Panc1 (cell line): ENCODE measurements around the gene TPD52L1.

Experiments used
- POLR2AphosphoS5 ChIP-seq: IDR thresholded peaks from 2 replicates; pipeline ENCODE4 v1.6.1; 2012; ENCODE audit warnings: mild to moderate bottlenecking, low read depth, low read length, moderate library complexity
- SIN3A ChIP-seq: IDR thresholded peaks from 2 replicates; pipeline ENCODE4 v1.6.1; 2012; ENCODE audit warnings: low read depth, mild to moderate bottlenecking, low read length, moderate library complexity, borderline replicate concordance; ENCODE audit not compliant: insufficient read depth
- TF ChIP-seq, protein P1 (sequence below): fragments of 450-650 bp; IDR thresholded peaks from 2 replicates; pipeline ENCODE4 v1.5.1; 2017; ENCODE audit warnings: mild to moderate bottlenecking
- TF ChIP-seq, protein P2 (sequence below), 2 experiments: IDR thresholded peaks; 2 replicates each; pipeline ENCODE4 v1.6.1; 2011 to 2012; ENCODE audit warnings: low read depth in 2 of 2, control low read depth in 1 of 2, low read length in 1 of 2, mild to moderate bottlenecking in 1 of 2, moderate library complexity in 1 of 2; ENCODE audit not compliant: insufficient read depth in 1 of 2

DNA sequence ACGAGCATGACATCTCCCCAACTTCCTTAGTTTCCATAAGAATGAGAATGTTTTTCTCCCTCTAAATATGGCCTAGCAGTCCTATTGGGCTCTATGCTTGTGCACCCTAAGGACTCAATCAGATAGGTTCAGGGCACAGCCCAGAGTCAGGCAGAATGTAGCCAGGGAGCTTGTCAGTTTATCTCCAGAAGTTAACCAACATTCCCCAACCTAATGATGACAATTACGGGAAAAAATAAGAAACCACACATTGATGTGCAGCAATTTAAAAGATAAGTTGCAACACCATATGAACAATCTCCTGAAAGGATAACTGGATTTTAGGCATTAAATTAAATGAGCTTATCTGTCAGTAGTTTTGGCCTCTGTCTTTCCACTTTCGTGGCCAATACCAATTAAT, 77.1 kb downstream of the TPD52L1 start:
- TF ChIP-seq, protein P1, sequence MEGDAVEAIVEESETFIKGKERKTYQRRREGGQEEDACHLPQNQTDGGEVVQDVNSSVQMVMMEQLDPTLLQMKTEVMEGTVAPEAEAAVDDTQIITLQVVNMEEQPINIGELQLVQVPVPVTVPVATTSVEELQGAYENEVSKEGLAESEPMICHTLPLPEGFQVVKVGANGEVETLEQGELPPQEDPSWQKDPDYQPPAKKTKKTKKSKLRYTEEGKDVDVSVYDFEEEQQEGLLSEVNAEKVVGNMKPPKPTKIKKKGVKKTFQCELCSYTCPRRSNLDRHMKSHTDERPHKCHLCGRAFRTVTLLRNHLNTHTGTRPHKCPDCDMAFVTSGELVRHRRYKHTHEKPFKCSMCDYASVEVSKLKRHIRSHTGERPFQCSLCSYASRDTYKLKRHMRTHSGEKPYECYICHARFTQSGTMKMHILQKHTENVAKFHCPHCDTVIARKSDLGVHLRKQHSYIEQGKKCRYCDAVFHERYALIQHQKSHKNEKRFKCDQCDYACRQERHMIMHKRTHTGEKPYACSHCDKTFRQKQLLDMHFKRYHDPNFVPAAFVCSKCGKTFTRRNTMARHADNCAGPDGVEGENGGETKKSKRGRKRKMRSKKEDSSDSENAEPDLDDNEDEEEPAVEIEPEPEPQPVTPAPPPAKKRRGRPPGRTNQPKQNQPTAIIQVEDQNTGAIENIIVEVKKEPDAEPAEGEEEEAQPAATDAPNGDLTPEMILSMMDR: no peak
- TF ChIP-seq, protein P2, sequence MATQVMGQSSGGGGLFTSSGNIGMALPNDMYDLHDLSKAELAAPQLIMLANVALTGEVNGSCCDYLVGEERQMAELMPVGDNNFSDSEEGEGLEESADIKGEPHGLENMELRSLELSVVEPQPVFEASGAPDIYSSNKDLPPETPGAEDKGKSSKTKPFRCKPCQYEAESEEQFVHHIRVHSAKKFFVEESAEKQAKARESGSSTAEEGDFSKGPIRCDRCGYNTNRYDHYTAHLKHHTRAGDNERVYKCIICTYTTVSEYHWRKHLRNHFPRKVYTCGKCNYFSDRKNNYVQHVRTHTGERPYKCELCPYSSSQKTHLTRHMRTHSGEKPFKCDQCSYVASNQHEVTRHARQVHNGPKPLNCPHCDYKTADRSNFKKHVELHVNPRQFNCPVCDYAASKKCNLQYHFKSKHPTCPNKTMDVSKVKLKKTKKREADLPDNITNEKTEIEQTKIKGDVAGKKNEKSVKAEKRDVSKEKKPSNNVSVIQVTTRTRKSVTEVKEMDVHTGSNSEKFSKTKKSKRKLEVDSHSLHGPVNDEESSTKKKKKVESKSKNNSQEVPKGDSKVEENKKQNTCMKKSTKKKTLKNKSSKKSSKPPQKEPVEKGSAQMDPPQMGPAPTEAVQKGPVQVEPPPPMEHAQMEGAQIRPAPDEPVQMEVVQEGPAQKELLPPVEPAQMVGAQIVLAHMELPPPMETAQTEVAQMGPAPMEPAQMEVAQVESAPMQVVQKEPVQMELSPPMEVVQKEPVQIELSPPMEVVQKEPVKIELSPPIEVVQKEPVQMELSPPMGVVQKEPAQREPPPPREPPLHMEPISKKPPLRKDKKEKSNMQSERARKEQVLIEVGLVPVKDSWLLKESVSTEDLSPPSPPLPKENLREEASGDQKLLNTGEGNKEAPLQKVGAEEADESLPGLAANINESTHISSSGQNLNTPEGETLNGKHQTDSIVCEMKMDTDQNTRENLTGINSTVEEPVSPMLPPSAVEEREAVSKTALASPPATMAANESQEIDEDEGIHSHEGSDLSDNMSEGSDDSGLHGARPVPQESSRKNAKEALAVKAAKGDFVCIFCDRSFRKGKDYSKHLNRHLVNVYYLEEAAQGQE (IDR thresholded peaks at IDR 0.05; ENCODE audit: insufficient read depth in 1 of 2, low read depth in 2 of 2, low read length in 1 of 2): no peak
- TF ChIP-seq POLR2AphosphoS5 (no peak), SIN3A (no peak)
